K562 (cell line): ENCODE data around the gene CDCA3. TPM values are rescaled to one million over a fixed set of nuclear protein-coding genes. Genes with fewer than 3 reads are reported as not detected.

Experiments
- ATAC-seq: fragments of 200-7000 bp; cut with Tn5 transposase; 3 replicates; pipeline ENCODE4 v1.9.1; 2020; ENCODE audit warnings: moderate library complexity
- BruUV-seq: library from RNA; stranded (reverse); fragments of 400-500 nt; replicated peaks from 2 replicates; lab custom pipeline; 2021; lab: Mats Ljungman, UMichigan
- CTCF ChIA-PET: fragments of 300-600 bp; formaldehyde crosslinking; extraction: SDS; loops from one replicate; lab custom pipeline; 2021; ENCODE audit warnings: low intra/inter-chr PET ratio; lab: Yijun Ruan, JAX
- POLR2A ChIA-PET: fragments of 300-600, 350-650 bp; sonication (Branson Sonifier 250); formaldehyde crosslinking; extraction: SDS; loops from one replicate; lab custom pipeline; 2021; ENCODE audit warnings: antibody characterized with exemption, inconsistent platforms; lab: Yijun Ruan, JAX
- DNase-seq, 4 experiments: peaks; one replicate each; pipeline versions ENCODE4 v3.0.0 to v3.0.0-alpha.2; 2011 to 2018; ENCODE audit warnings: low spot score in 3 of 4, mixed read lengths in 3 of 4; ENCODE audit errors: extremely low read depth in 1 of 4
- FAIRE-seq: peaks from 2 replicates; lab custom pipeline; 2011; peaks lifted over from hg19 to GRCh38; lab: Jason Lieb, UNC
- H2AFZ ChIP-seq: 2 replicates; pipeline ENCODE4 v1.6.0; 2011; ENCODE audit warnings: low read depth, low read length, control low read depth, inconsistent platforms
- H3K27ac ChIP-seq: fragments of 200-600 bp; 3 replicates; pipeline ENCODE4 v1.8.0; 2011; ENCODE audit warnings: low read depth, mild to moderate bottlenecking, control low read depth, inconsistent platforms, low read length, moderate library complexity, mixed read lengths; ENCODE audit errors: extremely low read depth
- H3K27me3 ChIP-seq, 2 experiments: fragments of 300-600 bp in 1 of 2; 2 replicates in 1 of 2; 3 replicates in 1 of 2; pipeline versions ENCODE4 v1.6.0 to v1.8.0; 2011; ENCODE audit warnings: inconsistent platforms in 2 of 2, low read length in 2 of 2, mild to moderate bottlenecking in 1 of 2, mixed read lengths in 1 of 2, moderate library complexity in 1 of 2; ENCODE audit not compliant: control insufficient read depth in 2 of 2, insufficient read depth in 2 of 2
- H3K36me3 ChIP-seq: fragments of 300-600 bp; 3 replicates; pipeline ENCODE4 v1.8.0; 2011; ENCODE audit warnings: mild to moderate bottlenecking, low read length, inconsistent platforms; ENCODE audit not compliant: control insufficient read depth, insufficient read depth
- H3K4me1 ChIP-seq, 2 experiments: fragments of 200-600 bp in 1 of 2; replicated peaks in 1 of 2; 2 replicates in 1 of 2; 3 replicates in 1 of 2; pipeline versions ENCODE4 v1.5.1 to v1.8.0; 2011; ENCODE audit warnings: inconsistent platforms in 2 of 2, low read length in 2 of 2, mild to moderate bottlenecking in 1 of 2, mixed read lengths in 1 of 2, moderate library complexity in 1 of 2; ENCODE audit not compliant: control insufficient read depth in 2 of 2, insufficient read depth in 2 of 2
- H3K4me2 ChIP-seq: 2 replicates; pipeline ENCODE4 v1.6.1; 2011; ENCODE audit warnings: low read length, control low read depth, inconsistent platforms, mixed read lengths; ENCODE audit not compliant: insufficient read depth
- H3K4me3 ChIP-seq: fragments of 200-600 bp; sonication (generic), shearing (Covaris generic); 2 replicates; pipeline ENCODE4 v1.5.1; 2016; ENCODE audit warnings: control low read depth, inconsistent platforms
- H3K79me2 ChIP-seq: fragments of 200-600 bp; 3 replicates; pipeline ENCODE4 v1.8.0; 2011; ENCODE audit warnings: low read length, inconsistent platforms; ENCODE audit not compliant: control insufficient read depth, insufficient read depth
- H3K9ac ChIP-seq, 2 experiments: 2 replicates each; pipeline versions ENCODE4 v1.6.0 to v1.6.1; 2011; ENCODE audit warnings: low read depth in 2 of 2, low read length in 2 of 2, control low read depth in 1 of 2, inconsistent platforms in 1 of 2, mild to moderate bottlenecking in 1 of 2, mixed read lengths in 1 of 2; ENCODE audit not compliant: insufficient read depth in 1 of 2
- H3K9me1 ChIP-seq: one replicate; pipeline ENCODE4 v1.6.0; 2011; ENCODE audit warnings: inconsistent platforms, mild to moderate bottlenecking, low read length, moderate library complexity; ENCODE audit not compliant: control insufficient read depth, insufficient read depth
- H3K9me3 ChIP-seq: replicated peaks from 2 replicates; pipeline ENCODE4 v1.5.1; 2011; ENCODE audit warnings: low read depth, low read length, inconsistent platforms; ENCODE audit not compliant: control insufficient read depth, insufficient read depth
- H4K20me1 ChIP-seq: replicated peaks from 2 replicates; pipeline ENCODE4 v1.6.1; 2011; ENCODE audit warnings: low read length, inconsistent platforms, mixed read lengths; ENCODE audit not compliant: control insufficient read depth, insufficient read depth
- AFF4 ChIP-seq: sonication (generic); formaldehyde crosslinking; IDR thresholded peaks from 2 replicates; pipeline ENCODE4 v1.8.0; 2023; ENCODE audit warnings: mild to moderate bottlenecking, missing genetic modification reagents
- DLX4 ChIP-seq: fragments of 250-450 bp; sonication (Bioruptor Pico); IDR thresholded peaks from 2 replicates; pipeline ENCODE4 v1.6.1; 2021; ENCODE audit warnings: mild to moderate bottlenecking
- HDAC1 ChIP-seq, 2 experiments: fragments of 450-650 bp; IDR thresholded peaks; 2 replicates each; pipeline ENCODE4 v1.6.1; 2016 to 2017; ENCODE audit warnings: inconsistent platforms in 1 of 2, mild to moderate bottlenecking in 1 of 2, moderate library complexity in 1 of 2
- HSF4 ChIP-seq: fragments of 250-450 bp; sonication (Bioruptor Pico); IDR thresholded peaks from 2 replicates; pipeline ENCODE4 v2.1.2; 2022; ENCODE audit warnings: mild to moderate bottlenecking, moderate library complexity, borderline replicate concordance
- MBD1 ChIP-seq: fragments of 250-450 bp; sonication (Bioruptor Pico); IDR thresholded peaks from 2 replicates; pipeline ENCODE4 v1.8.0; 2022; ENCODE audit warnings: inconsistent platforms
- MCM5 ChIP-seq: fragments of 450-650 bp; IDR thresholded peaks from 2 replicates; pipeline ENCODE4 v1.6.1; 2016; ENCODE audit warnings: low read depth
- MTA2 ChIP-seq: fragments of 450-650 bp; IDR thresholded peaks from 2 replicates; pipeline ENCODE4 v1.6.1; 2016; ENCODE audit warnings: low read depth
- NR3C1 ChIP-seq: sonication (generic); formaldehyde crosslinking; IDR thresholded peaks from 2 replicates; pipeline ENCODE4 v1.8.1; 2022; ENCODE audit warnings: missing genetic modification reagents
- OTX1 ChIP-seq: fragments of 450-650 bp; formaldehyde crosslinking; IDR thresholded peaks from 2 replicates; pipeline ENCODE4 v1.4.0; 2022; ENCODE audit warnings: mild to moderate bottlenecking
- TCF3 ChIP-seq: sonication (generic); formaldehyde crosslinking; IDR thresholded peaks from 2 replicates; pipeline ENCODE4 v1.4.0; 2020; ENCODE audit warnings: mild to moderate bottlenecking, missing genetic modification reagents
- TEAD2 ChIP-seq: fragments of 450-650 bp; IDR thresholded peaks from 2 replicates; pipeline ENCODE4 v1.6.1; 2016; ENCODE audit warnings: missing genetic modification characterization, control low read depth, missing compliant biosample characterization
- TFAP4 ChIP-seq: sonication (generic); formaldehyde crosslinking; IDR thresholded peaks from 2 replicates; pipeline ENCODE4 v1.8.0; 2022; ENCODE audit warnings: missing genetic modification reagents, mild to moderate bottlenecking, moderate library complexity, borderline replicate concordance
- ZKSCAN1 ChIP-seq: fragments of 150-350 bp; IDR thresholded peaks from 2 replicates; pipeline ENCODE4 v1.6.1; 2016; ENCODE audit warnings: low read depth, low read length
- ZNF263 ChIP-seq: sonication (generic); formaldehyde crosslinking; IDR thresholded peaks from 2 replicates; pipeline ENCODE4 v1.8.0; 2022; ENCODE audit warnings: mild to moderate bottlenecking, missing genetic modification reagents, borderline replicate concordance
- WGBS: fragments of 100-300 bp; shearing (Covaris generic); methylation state at CpG from one replicate; pipeline ENCODE4 v1.1.6; 2016; ENCODE audit warnings: low coverage, mixed read lengths; ENCODE audit not compliant: insufficient coverage; ENCODE audit errors: missing lambda C conversion rate; 5-methylcytosine and 5-hydroxymethylcytosine counted together
- in situ Hi-C: fragments of 300-500 bp; cut with MboI; formaldehyde crosslinking; loops from 4 replicates; pipeline ENCODE4 v1.15.0; 2018; ENCODE audit warnings: inconsistent platforms, mixed read lengths
- intact Hi-C: fragments of 100-400 bp; cut with micrococcal nuclease; formaldehyde crosslinking; loops from 2 replicates; pipeline ENCODE4 v1.14.2; 2022
- polyA plus RNA-seq, 8 experiments: library from polyadenylated mRNA; depleted of rRNA in 4 of 8; stranded (reverse) in 5 of 8; unstranded in 3 of 8; fragments of >200 nt; fragmentation: Nextera tagmentation in 2 of 8; fragmentation: Illumina TruSeq in 1 of 8; extraction: Ambion mirVana in 2 of 8; extraction: Trizol in 1 of 8; gene quantifications; 2 replicates each; pipeline versions ENCODE4 v1.2.1 to v1.2.3, GENCODE V29; 2011 to 2014; ENCODE audit warnings: inconsistent platforms in 1 of 8, missing spikeins in 1 of 8
- total RNA-seq, 7 experiments: library from RNA; depleted of rRNA in 6 of 7; stranded (reverse); fragments of >200 nt in 6 of 7; fragmentation: Illumina TruSeq in 2 of 7; extraction: Trizol in 2 of 7; gene quantifications; 2 replicates each; pipeline versions ENCODE4 v1.2.1 to v1.2.3, GENCODE V29; 2011 to 2021; ENCODE audit warnings: low replicate concordance in 1 of 7

Gene CDCA3
- total and polyA plus RNA-seq, 9 of the 15 experiments (the other 6 are each of a cell fraction or from before 2014, with no cell fraction given): 24.2 to 80.8 (median 55.1) TPM

GRCh38 chr12:6821591-6822425, 29.3 kb downstream of the CDCA3 start, which contains the start of gene GPR162:
Gene GPR162, plus strand, starts transcription at chr12:6821821. Its CDS starts 2,078 bp downstream, at chr12:6823899.
- BruUV-seq: no TSS peak
- Histone ChIP-seq H2AFZ (peak within 1 kb of the TSS; percentile 83), H3K9ac (peak within 1 kb of the TSS in 1 of 2 experiments; percentile 88; a peak in 3 of 4 replicates), H3K9me3 (no peaks in the 10 kb centered on the region), H3K4me3 (peak within 1 kb of the TSS; percentile 28), H3K36me3 (no peaks in the 10 kb centered on the region), H3K9me1 (no peaks in the 10 kb centered on the region), H3K27ac (no peak within 1 kb of the TSS), H3K79me2 (no peaks in the 10 kb centered on the region), H3K27me3 (peaks cover 0 to 4% of the 10 kb centered on the region in 2 experiments; a peak in 2 of 5 replicates), H3K4me2 (peak within 1 kb of the TSS; percentile 68), H3K4me1 (peaks cover 8 to 27% of the 10 kb centered on the region in 2 experiments; a peak in 4 of 5 replicates), H4K20me1 (no peaks in the 10 kb centered on the region)
- POLR2A ChIA-PET: interaction anchor here (0.6 to 1.1 kb wide), 3 partner anchors 9 to 739 kb away, joined by 3 to 4 read pairs (median 3); partner anchors contain the start of gene MLF2
- intact Hi-C loops (loop anchor here (10.0 kb wide), 2 partner anchors 207 to 267 kb away; partner anchors contain the start of gene IFFO1), in situ Hi-C loops (no loop called here)
- FAIRE-seq (no peak), DNase-seq (peak; percentile 61 to 79 (median 72)), ATAC-seq (peak; percentile 61)
- CTCF ChIA-PET: interaction anchor here (1.3 kb wide), 1 partner anchor 68 kb away, joined by 3 read pairs; no protein-coding TSS in a partner anchor
- WGBS: 0% methylated on average over 3 of the region's 28 CpGs
- TF ChIP-seq TEAD2 (tag): no peak
- TF ChIP-seq MBD1: no peak
- no peak for TF ChIP-seq OTX1 (CRISPR knock-in tag)
- no peak for TF ChIP-seq HSF4 (CRISPR knock-in tag)
- no peak for TF ChIP-seq AFF4 (CRISPR knock-in tag)
- peak; percentile 89 for TF ChIP-seq ZNF263 (CRISPR knock-in tag)
- peak; percentile 16; the same call in 1 of the 2 replicates for TF ChIP-seq TFAP4 (CRISPR knock-in tag)
- TF ChIP-seq MCM5: no peak
- no peak for TF ChIP-seq MTA2
- no peak for TF ChIP-seq TCF3 (CRISPR knock-in tag)
- TF ChIP-seq NR3C1 (CRISPR knock-in tag): no peak
- no peak for TF ChIP-seq DLX4 (CRISPR knock-in tag)
- no peak for TF ChIP-seq ZKSCAN1
- TF ChIP-seq HDAC1 (IDR thresholded peaks at IDR 0.05): no peak
